Glomerular visceral epithelial cell (primary cell): ENCODE data around the gene ZBTB20.

ENCODE experiments used
- DNase-seq: peaks from one replicate; pipeline ENCODE4 v3.0.0-alpha.2; 2016; ENCODE audit errors: extremely low spot score

Gene ZBTB20

DNA sequence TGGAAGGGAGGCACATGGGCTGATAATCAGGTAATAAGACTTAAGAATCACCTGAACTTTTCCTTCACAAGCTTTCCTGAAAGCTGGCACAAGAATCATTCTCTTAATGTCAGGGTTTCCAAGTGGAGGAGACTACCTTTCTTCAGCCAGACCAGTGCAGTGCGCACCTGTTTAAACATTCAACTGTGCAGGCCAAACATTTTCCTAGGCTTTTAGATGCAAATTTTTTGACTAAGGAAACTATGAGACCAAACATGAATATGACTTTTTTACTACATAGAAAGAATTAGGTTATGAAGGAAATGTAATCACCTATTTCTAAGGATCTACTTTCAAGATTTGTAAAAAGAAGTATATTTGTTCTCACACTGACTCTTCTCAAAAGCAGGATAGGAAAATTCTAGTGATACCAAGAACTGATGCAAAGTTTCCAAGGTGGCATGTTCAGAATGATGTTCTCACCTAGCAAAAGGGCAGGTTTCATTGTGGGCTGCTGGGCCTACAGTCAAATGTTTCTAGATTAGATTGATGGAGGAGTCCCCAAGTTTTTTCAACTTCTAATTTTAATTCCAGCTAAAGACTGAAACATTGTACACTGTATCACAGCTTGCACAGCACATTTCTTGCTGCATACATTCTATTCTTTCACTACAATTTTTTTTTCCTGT lies 514.2 kb downstream of the ZBTB20 start:
- DNase-seq, result no peak

DNA sequence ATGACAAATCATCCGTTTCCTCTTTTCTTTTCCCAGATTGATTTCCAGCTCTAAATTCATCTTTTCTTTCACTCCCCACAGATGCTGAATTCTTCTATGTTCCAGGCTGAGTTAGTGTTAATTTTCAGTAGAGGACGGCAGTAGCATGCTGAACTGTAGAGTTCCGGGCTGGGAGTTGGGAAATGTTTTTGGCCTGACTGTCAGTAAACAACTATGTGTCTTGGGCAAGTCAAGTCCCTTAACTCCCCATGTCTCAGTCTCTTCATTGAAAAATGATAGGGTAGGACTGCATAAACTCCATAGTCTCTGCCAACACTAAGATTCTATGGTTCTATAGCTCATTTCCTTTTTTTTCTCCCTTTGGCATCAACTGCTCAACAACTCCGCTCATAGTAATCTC lies 519.3 kb downstream of the ZBTB20 start:
- no peak for DNase-seq

DNA sequence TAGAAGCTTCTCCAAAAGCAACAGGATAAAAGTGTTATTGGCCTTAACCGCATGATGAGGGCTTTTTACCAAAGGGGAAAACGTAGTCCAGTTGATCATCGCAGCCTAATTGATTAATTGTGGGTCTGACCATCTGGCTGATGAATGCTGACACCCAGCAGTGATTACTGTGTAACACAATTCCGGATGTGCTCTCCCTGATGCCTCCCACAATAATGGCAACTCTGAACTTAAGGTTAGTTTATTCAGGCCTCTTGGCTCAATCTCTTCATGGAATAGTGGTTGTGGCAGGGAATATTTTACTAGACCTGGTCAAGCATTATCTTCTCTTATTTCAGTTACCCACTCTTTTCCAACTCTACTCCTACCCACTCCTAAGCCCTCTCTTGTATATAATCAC lies 520.3 kb downstream of the ZBTB20 start:
- DNase-seq, result no peak

DNA sequence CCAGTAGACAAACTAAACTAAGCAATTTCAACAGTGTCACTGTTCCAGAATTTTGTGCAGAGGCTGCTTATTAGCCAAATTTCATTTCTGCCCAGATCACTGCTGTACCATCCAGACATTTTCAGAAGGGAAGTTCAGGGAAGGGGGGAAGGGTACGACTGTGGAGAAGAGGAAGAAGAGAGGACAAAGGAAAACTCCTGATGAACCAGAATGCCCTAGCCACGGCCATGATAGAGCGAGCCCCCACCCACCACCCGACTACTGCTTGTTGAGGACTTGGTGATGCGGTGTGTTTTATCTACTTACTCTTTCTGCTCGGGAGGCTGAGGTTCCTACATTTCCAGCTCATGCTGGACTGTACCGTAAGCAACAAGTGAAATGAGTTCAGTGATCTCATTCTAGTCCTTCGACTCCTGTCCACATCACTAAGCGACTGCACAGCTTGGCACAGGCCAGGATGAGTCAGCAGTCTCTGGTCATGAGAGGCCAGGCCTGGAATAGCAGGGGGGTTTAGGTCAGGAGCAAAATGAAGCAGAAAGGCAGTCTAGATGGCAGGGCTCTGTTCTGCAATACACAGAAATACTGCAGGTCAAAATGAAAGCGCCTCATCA lies 522.4 kb downstream of the ZBTB20 start:
- DNase-seq, result peak; percentile 95

DNA sequence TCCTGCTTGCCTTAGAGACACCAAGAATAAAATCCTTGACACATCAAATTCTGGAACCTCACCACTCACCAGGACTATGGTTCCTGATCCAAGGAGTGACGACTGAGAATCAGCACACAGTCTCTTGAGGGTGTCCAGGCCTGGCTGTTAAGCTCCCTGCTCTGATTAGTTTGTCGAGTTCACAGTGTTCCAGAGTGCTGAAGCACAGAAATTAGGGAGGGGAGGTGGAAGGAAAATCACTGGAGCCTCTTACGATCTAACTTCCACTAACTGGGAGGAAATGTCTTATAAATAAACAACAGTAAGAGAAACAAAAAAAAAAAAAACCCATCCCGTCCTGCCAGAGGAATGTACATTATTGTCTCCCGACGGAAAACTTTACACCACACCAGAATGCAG lies 523.0 kb downstream of the ZBTB20 start:
- peak; percentile 48 for DNase-seq

DNA sequence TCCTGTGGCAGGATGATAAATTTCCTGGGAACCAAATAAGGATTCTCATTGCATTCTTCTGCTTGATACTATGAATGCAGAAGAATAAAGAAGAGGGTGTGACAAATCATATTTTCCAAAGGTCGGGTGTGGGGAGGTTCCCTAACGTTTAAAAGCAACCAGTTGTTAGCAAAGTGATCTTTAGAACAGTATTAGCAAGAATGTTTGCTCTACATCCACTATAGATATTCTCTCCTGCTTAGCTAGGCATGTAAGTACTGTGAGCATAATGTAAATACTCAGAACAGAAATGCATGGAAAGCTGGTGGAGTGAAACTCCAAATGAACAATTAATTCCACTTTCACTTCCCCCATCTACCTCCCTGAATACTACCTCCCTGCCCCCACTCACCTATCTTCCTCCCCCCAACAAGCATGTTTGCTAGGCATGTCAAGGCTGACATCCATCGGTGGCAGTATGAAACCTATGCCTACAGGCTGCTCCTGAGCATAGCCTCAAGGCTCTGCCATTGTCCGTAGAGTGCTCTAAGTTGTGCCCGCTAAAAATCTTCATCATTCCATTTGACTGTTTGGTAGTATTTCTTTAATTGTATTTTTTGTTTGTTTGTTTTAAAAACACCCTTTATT lies 523.6 kb downstream of the ZBTB20 start:
- peak; percentile 25 for DNase-seq

DNA sequence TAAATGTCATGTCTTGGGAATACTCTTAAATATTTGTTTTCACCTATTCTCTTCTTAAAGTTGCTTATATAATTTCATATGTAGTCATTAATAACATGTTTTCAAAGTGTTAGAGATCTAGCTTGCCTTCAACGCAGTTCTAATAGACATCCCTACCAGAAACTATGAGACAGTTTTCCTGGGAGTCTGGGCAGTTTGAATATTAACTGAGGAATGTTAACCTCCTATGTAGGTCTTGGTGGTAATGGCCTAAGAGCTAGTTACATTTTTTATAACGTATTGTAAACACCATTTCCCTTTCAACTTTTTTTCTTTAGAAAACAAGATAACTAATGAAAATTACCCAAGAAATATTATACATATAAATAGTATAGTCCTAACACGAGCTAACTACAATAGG lies 525.1 kb downstream of the ZBTB20 start:
- DNase-seq, result peak; percentile 33

DNA sequence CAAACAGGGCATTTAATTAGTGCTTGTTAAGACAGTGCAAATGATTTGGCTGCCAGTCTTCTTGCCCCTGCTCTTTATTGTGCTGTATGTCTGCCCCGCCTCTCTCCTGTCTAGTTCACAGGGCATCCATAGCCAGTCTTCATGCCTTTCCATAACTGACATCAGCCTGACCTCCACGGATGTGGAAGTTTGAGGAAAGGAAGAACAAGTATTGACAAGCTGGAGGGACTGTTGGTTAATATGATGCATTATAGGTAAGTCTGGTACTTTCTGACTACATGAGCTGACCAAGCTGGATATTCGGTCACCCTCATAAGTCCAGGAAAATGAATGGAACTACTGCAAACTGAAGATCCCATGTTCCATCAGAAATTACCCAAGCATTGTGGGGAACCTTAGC lies 527.3 kb downstream of the ZBTB20 start:
- DNase-seq, result no peak

DNA sequence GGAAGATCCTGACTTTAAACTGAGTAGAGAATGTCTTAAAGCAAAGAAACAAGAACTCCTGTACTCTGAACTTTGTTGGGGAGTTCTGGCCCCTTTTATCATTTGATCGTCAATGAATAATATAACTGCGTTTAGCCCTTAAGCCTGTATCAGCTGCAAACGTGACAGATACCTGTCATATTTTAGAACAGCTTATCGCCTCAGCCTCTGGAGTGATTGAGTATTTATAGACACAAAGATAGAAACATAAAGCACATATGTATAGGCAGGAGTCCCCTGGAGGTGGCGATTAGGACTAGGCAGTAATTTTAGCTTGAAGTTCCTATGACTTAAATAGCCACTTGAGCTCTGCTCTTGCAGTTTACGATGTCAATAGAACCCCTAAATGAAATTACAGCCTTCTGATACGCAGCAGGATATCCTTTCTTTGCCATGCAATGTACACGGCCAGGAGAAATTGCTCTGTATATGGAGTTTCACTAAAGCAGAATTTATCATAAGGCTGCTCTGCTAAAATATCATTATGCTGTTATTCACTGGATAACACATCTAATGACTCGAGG lies 531.5 kb downstream of the ZBTB20 start:
- DNase-seq, result no peak

DNA sequence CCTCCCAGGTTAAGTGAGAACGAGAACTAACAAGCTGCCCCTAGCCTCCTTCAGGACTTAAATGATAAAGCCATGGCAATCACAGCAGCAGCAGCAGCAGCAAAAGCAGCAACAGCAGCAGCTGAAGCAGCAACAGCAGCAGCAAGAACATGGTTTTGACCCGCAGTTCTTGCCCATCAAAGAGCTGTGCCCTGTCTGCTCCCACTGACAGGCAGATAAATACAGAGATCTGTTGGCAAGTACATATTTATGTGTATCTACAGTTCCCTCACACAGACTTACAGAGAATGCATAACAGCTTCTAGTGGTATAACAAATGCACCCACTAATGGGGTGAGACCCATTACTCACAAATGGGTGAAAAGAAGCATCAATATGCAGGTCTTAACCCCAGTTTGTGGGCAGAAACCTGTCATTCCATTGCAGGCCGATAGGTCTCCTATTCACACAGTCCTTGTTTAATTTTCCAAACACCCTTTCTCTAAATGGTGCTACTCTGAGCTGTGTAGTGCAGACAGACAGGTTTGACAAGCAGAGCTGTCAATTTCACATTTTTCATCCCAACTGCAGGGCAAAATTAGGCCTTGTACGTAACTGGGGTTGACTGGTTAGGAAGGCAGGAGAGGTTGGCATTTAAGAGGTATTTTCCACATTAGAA lies 537.0 kb downstream of the ZBTB20 start:
- DNase-seq, result no peak

DNA sequence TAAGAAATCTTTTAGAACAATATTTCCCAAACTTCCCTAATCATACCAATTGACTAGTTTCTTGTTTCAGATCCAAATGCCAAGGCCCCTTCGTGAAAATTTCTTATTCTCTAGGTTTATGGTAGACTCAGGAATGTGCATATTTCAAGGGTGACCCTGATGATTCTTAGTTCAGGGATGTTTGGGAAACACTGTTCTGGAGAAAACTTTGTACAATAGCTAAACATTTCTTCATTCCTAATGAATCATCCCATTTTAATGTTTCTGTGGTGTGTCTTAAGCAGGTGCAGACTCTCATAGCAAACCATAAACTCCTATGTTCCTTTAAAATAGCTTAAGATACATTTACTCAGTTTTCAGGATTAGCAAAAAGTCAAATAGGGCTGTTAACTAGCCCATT lies 538.8 kb downstream of the ZBTB20 start:
- DNase-seq, result peak; percentile 76

DNA sequence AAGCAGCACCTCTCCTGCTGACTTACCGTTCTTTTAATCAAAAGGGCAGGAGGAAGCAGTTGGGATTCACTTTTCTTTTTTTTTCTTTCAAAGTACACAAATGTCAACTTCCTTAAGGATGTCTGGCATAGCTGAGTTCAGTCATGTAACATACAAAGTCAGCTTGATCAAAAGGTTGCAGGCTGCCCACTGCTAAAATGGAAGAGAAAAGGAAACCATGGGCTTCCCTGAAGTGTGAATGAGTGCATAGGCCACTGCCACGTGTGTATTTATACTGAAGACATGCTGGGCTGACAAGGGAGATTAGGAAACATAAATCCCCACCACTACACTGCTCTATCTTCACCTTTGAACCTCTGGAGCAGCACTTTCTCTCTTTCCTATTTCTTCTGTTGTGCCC lies 540.8 kb downstream of the ZBTB20 start:
- no peak for DNase-seq

DNA sequence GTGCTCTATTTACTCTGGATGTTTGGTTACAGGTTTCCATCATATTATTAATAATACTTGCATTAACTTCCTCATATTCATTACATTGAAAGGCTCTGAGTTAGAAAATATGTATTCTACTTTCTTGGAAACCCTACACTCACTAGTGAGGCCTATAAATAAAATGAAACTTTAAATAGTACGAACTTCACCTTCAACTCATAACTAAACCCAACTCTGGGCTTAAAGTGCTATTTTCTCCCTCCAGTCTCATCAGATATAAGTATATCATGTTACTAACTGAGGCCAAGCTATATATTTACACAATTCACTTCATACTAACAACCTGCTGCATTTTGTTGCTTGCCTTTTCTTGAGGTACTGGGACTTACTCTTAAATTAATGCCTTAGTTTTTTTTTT lies 546.5 kb downstream of the ZBTB20 start:
- DNase-seq, result no peak

DNA sequence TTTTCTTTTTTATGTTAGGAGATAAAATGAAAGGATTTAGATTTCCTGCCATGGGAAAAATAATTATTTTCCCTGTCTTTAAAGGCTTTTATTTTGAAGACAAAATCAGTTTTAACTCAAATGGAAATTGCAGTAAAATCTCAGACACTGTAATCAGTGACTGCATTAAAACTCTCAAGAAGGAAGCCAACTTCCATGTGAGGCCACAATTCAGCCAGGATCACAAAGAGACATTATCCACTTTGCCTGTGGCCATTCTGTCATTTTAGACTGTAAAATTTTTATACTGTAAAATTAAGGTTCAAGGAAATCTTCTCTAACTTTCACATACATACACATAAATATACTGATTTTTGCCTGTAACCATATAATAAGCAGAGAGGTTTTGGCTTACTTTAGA lies 549.2 kb downstream of the ZBTB20 start:
- no peak for DNase-seq

DNA sequence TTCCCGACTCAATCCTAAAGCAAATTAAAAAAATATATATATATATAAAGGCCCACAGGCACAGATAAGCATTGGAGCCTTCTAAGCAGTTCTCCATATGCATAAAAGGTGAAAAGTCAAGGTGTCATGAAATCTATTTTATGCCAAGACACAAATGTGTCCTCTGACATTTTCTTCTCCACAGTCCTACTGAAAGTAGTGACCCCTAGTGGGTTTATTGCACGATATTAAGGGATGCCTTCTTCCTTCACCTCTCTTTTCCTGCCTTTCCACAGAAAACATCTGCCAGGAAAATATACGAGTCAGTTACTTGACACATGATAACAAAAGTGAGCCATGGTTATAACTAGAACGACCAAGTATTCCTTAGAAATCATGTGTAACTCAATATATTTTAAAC lies 550.1 kb downstream of the ZBTB20 start:
- DNase-seq, result no peak

DNA sequence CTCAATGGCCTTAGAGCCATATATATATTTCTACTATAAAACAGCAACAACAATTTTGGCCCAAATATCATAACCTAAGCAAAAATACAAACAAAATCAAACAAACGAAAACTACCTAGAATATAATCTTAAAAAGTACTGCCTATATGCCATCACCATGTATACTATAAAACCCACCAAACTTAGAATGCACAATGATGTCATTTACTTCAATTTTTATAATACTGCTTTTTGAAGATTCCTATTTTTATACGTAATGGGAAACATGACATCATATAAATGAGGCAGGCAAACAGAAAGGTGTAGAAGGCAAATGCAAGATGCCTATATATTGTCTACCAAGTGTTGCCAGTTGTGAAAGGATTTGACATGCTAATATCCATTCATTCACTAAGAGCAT lies 550.9 kb downstream of the ZBTB20 start:
- DNase-seq, result no peak

DNA sequence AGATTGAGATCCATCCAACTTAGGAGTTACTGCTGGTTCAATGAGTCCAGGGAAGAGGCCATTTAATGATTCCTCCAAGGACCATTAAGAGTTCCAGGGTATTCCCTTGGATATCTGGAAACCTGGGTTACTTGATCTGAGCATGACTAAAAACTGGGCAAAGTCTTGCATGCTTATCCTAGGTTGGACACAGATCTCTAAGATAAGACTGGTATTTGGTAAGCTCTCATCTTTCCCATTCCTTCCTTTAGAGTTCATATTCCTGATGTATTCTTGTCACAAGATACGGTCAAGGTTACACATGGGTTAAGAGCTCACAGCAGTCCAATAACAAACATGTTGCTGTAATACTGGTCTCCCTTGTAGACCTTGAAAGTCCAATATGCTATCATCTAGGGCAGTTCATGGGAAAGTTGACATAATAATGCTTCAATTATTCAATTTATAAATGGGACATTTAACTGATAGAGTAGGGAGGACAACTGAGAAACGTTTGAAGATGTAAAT lies 551.5 kb downstream of the ZBTB20 start:
- no peak for DNase-seq

DNA sequence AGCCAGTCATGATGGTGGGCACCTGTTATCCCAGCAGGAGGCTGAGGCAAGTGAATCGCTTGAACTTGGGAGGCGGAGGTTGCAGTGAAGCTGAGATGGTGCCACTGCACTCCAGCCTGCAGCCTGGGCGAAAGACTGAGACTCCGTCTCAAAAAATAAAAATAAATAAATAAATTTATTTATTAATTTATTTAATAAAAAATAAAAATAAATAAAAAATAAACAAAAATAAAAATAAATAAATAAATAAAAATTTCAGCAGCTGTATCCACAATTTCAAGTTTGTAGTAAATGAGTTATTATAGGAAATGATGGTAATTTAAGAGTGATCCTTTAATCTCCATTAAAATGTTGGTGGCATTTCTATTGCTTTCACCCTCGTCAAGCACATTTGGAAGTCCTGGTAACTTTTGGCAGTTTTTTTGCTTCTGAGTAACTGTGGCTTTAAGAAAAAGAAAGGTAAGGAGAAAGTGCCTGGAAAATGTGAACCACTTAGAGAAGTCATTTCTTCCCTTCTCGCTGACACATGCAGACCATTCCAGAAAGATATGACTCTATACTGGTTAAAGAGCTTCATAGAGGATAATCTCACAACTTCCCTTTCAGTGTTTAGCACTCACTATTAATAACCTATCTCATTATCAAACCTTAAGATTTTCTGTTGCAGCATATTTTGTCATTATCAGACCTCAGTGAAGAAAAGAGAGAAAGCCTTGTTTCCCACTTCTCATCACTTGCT lies 556.6 kb downstream of the ZBTB20 start:
- no peak for DNase-seq

DNA sequence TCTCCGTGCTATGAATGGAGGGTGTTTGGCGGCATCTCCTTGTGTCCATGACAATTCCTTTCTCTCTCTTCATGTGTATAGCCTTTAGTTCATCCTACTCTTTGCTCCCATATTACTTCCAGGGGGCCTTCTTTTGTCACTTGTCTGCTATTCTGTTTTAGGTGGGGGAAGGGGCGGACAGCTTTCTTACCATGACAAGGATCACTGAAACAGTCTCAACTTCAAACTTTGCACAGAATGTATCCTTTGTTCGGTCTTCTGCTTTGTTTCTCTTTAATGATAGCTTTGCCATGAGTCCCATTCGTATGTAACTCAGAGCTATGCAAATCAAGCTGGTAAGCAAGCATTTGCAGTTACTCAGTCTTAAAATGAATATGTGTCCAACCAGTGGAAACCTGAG lies 559.1 kb downstream of the ZBTB20 start:
- no peak for DNase-seq

DNA sequence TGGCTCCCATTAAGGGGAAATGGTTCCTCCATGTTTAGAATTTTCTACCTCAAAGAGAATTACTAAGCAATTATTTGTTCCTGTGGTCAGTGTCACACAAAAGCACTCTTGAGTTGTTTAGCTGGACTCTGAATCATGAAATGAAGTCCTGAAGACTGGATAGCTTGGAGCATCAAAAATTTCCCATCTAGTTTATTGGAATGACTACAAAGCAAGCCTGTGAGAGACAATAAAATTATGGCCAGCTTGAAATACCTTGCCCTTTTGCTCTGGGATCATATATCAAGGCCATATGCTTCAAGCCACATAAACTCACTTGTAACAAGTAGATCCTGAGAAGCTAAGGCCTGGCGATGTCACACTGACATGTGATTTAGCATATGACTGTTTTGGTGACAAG lies 561.0 kb downstream of the ZBTB20 start:
- DNase-seq, result no peak

DNA sequence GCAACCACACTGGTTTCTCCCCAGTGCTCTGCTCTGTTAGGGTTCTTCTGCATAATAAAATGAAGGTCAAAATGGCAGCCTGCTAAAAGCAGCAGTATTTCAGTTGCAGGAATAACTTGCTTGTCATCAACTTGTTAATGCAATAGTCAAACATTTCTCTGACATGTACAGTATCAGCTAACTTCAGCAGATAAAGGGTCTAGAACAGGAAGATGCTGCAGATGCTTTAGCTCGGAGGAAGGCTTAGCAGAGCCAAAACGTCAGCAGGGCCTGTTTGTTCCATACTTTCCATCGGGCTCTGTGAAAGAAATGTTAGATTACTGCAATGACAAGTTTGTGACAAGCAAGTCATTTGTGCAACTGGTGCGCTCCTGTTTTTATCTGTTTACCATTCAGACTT lies 561.4 kb downstream of the ZBTB20 start:
- DNase-seq, result no peak
